T-helper 2 cell treated with Interferon-gamma antibody and Interleukin-4, amounts not matched to agents 5 μg/mL and 100 μg/mL, for 36 hours (primary cell): Measurements from ENCODE around the gene CACNB4.

Source experiments
- DNase-seq: peaks from one replicate; pipeline ENCODE4 v3.0.0; 2021; ENCODE audit warnings: low spot score
- H3K27ac Mint-ChIP-seq: one replicate; pipeline ENCODE4 v1.8.0; 2021; ENCODE audit warnings: mild to moderate bottlenecking, mixed read lengths
- H3K27me3 Mint-ChIP-seq: one replicate; pipeline ENCODE4 v1.8.0; 2021; ENCODE audit warnings: low read depth, mixed read lengths
- H3K36me3 Mint-ChIP-seq: one replicate; pipeline ENCODE4 v1.8.0; 2021; ENCODE audit warnings: low read depth, mixed read lengths
- H3K4me1 Mint-ChIP-seq: one replicate; pipeline ENCODE4 v1.8.0; 2021; ENCODE audit warnings: low read depth, mixed read lengths
- H3K4me3 Mint-ChIP-seq: one replicate; pipeline ENCODE4 v1.8.0; 2022; ENCODE audit warnings: mild to moderate bottlenecking, moderate library complexity, mixed read lengths
- H3K9me3 Mint-ChIP-seq: one replicate; pipeline ENCODE4 v1.8.0; 2021; ENCODE audit warnings: mixed read lengths

The CACNB4 gene

DNA sequence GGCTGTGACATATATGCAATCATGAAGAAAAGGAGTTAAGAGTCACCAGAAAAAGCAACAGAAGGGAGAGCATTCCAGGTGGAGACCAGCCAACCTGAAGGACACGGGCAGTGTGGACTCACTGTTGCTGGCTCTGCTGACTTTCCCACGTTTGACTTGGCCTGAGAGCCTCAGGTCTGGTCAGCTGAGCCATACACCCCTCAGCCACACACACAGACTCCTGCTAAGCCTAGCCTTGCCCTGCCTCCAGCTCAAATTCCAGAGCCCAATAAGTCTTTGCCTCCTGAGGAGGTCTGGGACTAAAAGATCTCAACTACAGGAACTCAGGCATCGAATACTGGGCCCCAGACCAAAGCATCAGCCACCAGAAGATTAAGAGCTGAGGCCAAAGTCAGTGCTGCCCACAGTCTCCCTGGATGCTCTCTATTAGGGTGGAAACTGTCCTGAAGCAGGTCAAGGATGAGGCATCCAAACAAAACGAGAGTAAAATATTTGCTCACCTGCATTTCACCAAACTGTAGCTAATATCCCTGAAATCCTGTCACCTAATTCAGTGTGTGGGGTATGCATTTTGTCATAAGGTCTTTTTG, 23.3 kb downstream of the CACNB4 start:
- no peak overlapping the region for H3K4me3 Mint-ChIP-seq
- no peaks in the 10 kb centered on the region for H3K36me3 Mint-ChIP-seq
- no peak for DNase-seq
- no peaks in the 10 kb centered on the region for H3K4me1 Mint-ChIP-seq
- H3K27ac Mint-ChIP-seq: no peak overlapping the region
- H3K27me3 Mint-ChIP-seq: peaks cover 2% of the 10 kb centered on the region
- H3K9me3 Mint-ChIP-seq: no peaks in the 10 kb centered on the region

DNA sequence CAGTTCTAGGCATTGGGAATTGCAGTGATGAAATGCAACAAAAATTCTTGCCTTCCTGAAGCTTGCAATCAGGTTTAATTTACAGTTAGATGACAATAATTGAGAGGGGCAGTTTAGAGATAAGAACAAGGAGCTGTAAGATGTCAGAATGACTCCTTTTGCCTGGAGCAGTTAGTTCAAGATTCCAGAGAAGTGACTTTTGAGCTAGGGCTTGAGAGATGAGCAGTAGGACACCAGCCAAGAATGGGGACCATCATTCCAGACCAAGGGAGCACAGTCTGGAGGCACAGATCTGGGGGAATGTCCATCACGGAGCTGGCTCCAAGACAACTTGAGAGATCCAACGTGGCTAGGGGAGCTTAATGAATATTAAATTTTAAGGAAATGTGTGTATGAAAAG, 26.8 kb downstream of the CACNB4 start:
- DNase-seq: no peak
- Mint-ChIP-seq H3K27me3 (peaks cover 2% of the 10 kb centered on the region), H3K36me3 (no peaks in the 10 kb centered on the region), H3K27ac (no peak overlapping the region), H3K9me3 (no peaks in the 10 kb centered on the region), H3K4me1 (no peaks in the 10 kb centered on the region), H3K4me3 (no peak overlapping the region)

DNA sequence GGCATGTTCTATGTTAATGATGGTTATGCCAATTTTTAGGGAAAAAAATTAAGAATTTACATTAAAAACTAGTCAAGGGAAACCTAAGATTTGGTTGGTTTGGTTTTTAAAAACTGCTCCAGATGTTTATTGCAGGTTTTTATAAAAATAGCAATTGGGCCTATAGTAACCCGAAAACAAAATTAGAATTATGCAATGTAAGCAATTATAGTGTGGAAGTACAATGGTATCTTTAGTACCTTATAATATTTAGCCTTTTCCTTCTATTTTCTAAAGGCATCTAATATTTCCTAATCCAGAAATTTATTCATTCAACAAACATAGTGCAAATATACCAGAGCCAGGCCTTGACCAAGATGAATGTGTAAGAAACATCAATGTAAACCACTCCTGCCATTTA, 27.3 kb downstream of the CACNB4 start:
- no peak overlapping the region for H3K4me3 Mint-ChIP-seq
- no peaks in the 10 kb centered on the region for H3K4me1 Mint-ChIP-seq
- H3K36me3 Mint-ChIP-seq: no peaks in the 10 kb centered on the region
- no peak for DNase-seq
- peaks cover 2% of the 10 kb centered on the region for H3K27me3 Mint-ChIP-seq
- no peak overlapping the region for H3K27ac Mint-ChIP-seq
- no peaks in the 10 kb centered on the region for H3K9me3 Mint-ChIP-seq

GRCh38 chr2:152071092-152071491, 27.8 kb downstream of the CACNB4 start:
- no peaks in the 10 kb centered on the region for H3K36me3 Mint-ChIP-seq
- no peaks in the 10 kb centered on the region for H3K9me3 Mint-ChIP-seq
- H3K27me3 Mint-ChIP-seq: peaks cover 2% of the 10 kb centered on the region
- H3K4me3 Mint-ChIP-seq: no peak overlapping the region
- H3K27ac Mint-ChIP-seq: no peak overlapping the region
- no peaks in the 10 kb centered on the region for H3K4me1 Mint-ChIP-seq
- no peak for DNase-seq

DNA sequence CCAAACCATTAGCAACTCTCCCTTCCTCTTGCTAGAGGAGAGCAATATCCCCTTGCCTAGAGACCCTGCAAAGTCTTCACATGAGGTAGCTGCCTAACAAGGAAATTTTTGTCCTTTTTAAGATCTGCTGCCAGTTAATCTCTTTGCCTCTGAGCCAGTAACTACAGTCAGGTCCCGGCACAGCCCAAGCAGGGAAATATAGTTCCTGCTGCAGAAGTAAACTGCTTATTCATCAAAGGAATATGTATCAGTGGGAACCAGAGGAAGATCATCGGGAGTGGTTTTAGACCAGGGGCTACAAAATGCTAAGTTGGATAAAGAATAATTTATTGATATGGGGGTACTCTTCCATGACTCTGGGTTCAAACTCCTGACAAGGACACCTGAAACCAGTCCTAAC, 30.6 kb downstream of the CACNB4 start:
- H3K4me3 Mint-ChIP-seq: no peak overlapping the region
- H3K36me3 Mint-ChIP-seq: no peaks in the 10 kb centered on the region
- no peaks in the 10 kb centered on the region for H3K9me3 Mint-ChIP-seq
- DNase-seq: no peak
- H3K27ac Mint-ChIP-seq: no peak overlapping the region
- H3K27me3 Mint-ChIP-seq: peaks cover 9% of the 10 kb centered on the region
- H3K4me1 Mint-ChIP-seq: no peaks in the 10 kb centered on the region

DNA sequence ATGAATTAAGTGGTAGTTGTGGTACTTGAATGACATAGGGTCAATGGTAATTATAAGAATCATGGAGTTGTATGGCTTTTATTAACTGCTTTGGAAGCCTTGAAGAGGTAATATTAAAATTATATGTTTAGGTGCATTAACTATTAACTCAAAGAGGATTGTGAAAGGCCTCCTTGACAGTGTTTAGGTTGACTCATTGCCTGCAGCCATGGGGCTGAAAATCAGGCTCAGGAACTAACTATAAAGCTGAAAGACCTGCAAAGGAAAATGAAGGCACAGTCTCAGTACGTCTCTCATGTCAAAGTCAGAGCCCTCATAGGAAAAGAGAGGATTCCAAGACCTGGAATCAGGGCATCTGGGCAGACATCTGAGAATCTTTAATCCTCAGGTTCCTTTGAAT, 31.0 kb downstream of the CACNB4 start:
- DNase-seq: no peak
- H3K4me3 Mint-ChIP-seq: no peak overlapping the region

GRCh38 chr2:152065945-152066344, 32.9 kb downstream of the CACNB4 start:
- Mint-ChIP-seq H3K4me1 (no peaks in the 10 kb centered on the region), H3K27me3 (peaks cover 11% of the 10 kb centered on the region), H3K9me3 (no peaks in the 10 kb centered on the region), H3K4me3 (no peak overlapping the region), H3K27ac (no peak overlapping the region), H3K36me3 (no peaks in the 10 kb centered on the region)
- no peak for DNase-seq

More for the DNA sequence above, 31.0 kb downstream of the CACNB4 start:
- Mint-ChIP-seq H3K4me1 (no peaks in the 10 kb centered on the region), H3K9me3 (no peaks in the 10 kb centered on the region), H3K27ac (no peak overlapping the region), H3K27me3 (peaks cover 9% of the 10 kb centered on the region), H3K36me3 (no peaks in the 10 kb centered on the region)

GRCh38 chr2:152064001-152064400, 34.8 kb downstream of the CACNB4 start:
- Mint-ChIP-seq H3K4me1 (no peaks in the 10 kb centered on the region), H3K9me3 (no peaks in the 10 kb centered on the region), H3K27ac (no peak overlapping the region), H3K27me3 (peaks cover 13% of the 10 kb centered on the region), H3K36me3 (no peaks in the 10 kb centered on the region), H3K4me3 (no peak overlapping the region)
- DNase-seq: no peak

GRCh38 chr2:152063325-152063924, 35.4 kb downstream of the CACNB4 start:
- DNase-seq: no peak
- H3K36me3 Mint-ChIP-seq: no peaks in the 10 kb centered on the region
- H3K27ac Mint-ChIP-seq: no peak overlapping the region
- peaks cover 13% of the 10 kb centered on the region for H3K27me3 Mint-ChIP-seq
- no peaks in the 10 kb centered on the region for H3K4me1 Mint-ChIP-seq
- H3K9me3 Mint-ChIP-seq: no peaks in the 10 kb centered on the region
- H3K4me3 Mint-ChIP-seq: no peak overlapping the region

- no peak for DNase-seq
- no peaks in the 10 kb centered on the region for H3K36me3 Mint-ChIP-seq
- H3K9me3 Mint-ChIP-seq: no peaks in the 10 kb centered on the region
- no peak overlapping the region for H3K4me3 Mint-ChIP-seq
- H3K4me1 Mint-ChIP-seq: no peaks in the 10 kb centered on the region
- H3K27ac Mint-ChIP-seq: no peak overlapping the region
- peaks cover 13% of the 10 kb centered on the region for H3K27me3 Mint-ChIP-seq
Observed at GRCh38 chr2:152062125-152063091, 36.4 kb downstream of the CACNB4 start.

DNA sequence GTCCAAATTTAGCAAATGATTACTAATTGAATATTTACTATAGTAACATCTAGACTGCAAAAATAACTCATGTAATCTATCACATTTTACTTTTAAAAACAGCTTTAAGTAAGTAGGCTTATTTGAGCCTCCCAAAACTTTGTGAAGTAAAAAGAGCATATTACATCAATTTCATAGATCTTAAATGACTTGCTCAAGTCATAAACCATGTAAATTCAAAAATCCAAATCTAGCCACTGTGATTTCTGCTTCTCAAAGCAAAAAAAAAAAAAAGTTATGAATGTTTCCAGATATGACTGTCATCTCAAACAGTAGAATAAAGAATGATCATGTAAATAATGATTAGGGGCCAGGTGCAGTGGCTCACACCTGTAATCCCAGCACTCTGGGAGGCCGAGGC, 37.5 kb downstream of the CACNB4 start:
- no peaks in the 10 kb centered on the region for H3K36me3 Mint-ChIP-seq
- no peaks in the 10 kb centered on the region for H3K9me3 Mint-ChIP-seq
- DNase-seq: no peak
- H3K4me3 Mint-ChIP-seq: no peak overlapping the region
- H3K4me1 Mint-ChIP-seq: no peaks in the 10 kb centered on the region
- no peak overlapping the region for H3K27ac Mint-ChIP-seq
- peaks cover 13% of the 10 kb centered on the region for H3K27me3 Mint-ChIP-seq

GRCh38 chr2:152058655-152059054, 40.2 kb downstream of the CACNB4 start:
- Mint-ChIP-seq H3K27ac (no peak overlapping the region), H3K4me1 (no peaks in the 10 kb centered on the region), H3K36me3 (no peaks in the 10 kb centered on the region), H3K27me3 (peaks cover 11% of the 10 kb centered on the region), H3K9me3 (no peaks in the 10 kb centered on the region), H3K4me3 (no peak overlapping the region)
- no peak for DNase-seq

- H3K9me3 Mint-ChIP-seq: no peaks in the 10 kb centered on the region
- peaks cover 5% of the 10 kb centered on the region for H3K27me3 Mint-ChIP-seq
- DNase-seq: no peak
- no peak overlapping the region for H3K4me3 Mint-ChIP-seq
- H3K36me3 Mint-ChIP-seq: no peaks in the 10 kb centered on the region
- no peaks in the 10 kb centered on the region for H3K4me1 Mint-ChIP-seq
- H3K27ac Mint-ChIP-seq: no peak overlapping the region
Observed at GRCh38 chr2:152056418-152056817, 42.4 kb downstream of the CACNB4 start.

GRCh38 chr2:152055366-152056108, 43.3 kb downstream of the CACNB4 start:
- Mint-ChIP-seq H3K4me3 (no peak overlapping the region), H3K9me3 (no peaks in the 10 kb centered on the region), H3K27me3 (peaks cover 5% of the 10 kb centered on the region), H3K36me3 (no peaks in the 10 kb centered on the region), H3K27ac (no peak overlapping the region), H3K4me1 (no peaks in the 10 kb centered on the region)
- DNase-seq: no peak
